NCI-H1436 treated with DMSO at 0.1 percent for 48 hours (cell line): Measurements from ENCODE around the gene CDH12.

Experiments
- DNase-seq: peaks from one replicate; lab custom pipeline; 2025; lab: John Stamatoyannopoulos, UW

The CDH12 gene

DNA sequence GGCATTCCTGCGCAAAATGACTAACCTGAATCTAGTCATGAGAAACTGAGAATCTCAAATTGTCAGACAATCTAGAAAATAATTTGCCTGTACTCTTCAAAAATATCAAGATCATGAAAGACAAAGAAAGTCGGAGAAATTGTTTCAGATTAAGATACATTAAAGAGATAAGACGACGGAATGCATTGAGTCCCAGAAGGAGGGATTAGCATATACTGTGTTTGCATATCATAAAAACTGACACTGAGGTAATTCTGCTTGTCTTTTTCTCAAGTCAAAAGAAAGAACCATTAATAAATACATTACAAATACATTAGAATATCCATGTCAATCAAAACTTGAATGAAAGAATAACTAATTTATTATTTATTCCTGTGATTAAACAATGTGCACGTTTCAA, 88.4 kb downstream of the CDH12 start:
- DNase-seq, result no peak

GRCh38 chr5:22757776-22758175, 95.4 kb downstream of the CDH12 start:
- no peak for DNase-seq

- no peak for DNase-seq
Observed at GRCh38 chr5:22754155-22754554, 99.0 kb downstream of the CDH12 start.

GRCh38 chr5:22751536-22751935, 101.6 kb downstream of the CDH12 start:
- DNase-seq, result no peak

DNA sequence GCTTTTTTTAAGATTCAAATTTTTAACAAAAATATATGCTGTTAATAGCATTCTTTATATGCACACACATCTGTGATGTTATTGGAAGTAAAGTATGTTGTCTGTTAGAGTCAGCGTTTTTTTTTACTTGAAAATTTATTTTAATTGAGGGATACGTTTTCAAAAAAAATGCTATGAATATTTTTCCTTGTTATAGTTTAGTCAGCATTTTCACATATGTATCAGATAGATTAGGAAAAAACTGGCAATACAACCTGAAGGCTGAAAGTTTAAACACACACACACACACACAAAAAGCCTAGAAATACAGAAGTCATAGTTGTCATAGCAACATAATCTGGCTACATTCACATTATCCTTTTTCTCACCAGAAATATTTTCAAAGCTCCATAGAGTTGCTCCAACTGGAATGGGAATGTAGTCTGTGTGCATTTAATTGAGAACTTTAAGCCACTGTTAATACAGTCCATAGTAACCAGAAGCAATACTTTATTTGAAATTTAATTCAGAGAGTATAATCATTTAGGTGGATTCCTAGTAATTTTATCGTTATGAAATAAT, 116.6 kb downstream of the CDH12 start:
- DNase-seq, result no peak

DNA sequence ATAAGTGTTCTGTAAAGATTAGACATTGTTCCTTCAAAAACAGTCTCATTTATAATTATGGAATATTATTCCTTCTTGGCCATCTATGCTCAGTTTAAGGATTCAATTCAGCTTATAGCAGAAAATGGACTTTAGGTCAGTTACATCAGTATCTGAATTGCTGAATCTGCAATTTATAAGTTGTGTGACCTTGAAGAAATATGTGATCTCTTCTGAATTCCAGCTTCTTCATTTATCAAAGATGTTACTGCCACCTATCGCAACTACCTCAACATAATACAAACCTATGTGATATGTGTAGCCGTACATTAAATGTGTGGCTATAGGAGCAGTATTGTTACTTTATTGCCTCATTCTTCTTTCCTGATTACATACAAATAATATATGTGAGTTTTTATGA, 118.2 kb downstream of the CDH12 start:
- no peak for DNase-seq

DNA sequence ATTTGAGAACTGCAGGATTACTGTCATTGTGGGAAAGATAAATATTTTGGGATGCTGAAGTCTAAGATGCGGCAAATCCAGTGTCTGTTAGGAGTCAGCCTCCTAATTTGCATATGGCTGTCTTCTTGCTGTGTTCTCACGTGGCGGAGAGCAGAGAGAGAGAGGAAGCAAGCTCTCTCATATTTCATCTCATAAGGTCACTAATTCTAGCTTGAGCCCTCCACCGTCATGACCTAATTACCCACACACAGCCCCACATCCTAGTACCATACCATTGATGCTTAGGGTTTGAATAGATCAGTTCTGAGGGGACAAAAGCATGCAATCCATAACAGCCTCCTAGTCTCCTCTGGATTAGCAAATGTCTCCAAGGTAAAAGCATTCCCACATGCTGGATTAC, 124.5 kb downstream of the CDH12 start:
- DNase-seq, result no peak

- no peak for DNase-seq
Observed at GRCh38 chr5:22722491-22722890, 130.7 kb downstream of the CDH12 start.

GRCh38 chr5:22722056-22722455, 131.1 kb downstream of the CDH12 start:
- no peak for DNase-seq

DNA sequence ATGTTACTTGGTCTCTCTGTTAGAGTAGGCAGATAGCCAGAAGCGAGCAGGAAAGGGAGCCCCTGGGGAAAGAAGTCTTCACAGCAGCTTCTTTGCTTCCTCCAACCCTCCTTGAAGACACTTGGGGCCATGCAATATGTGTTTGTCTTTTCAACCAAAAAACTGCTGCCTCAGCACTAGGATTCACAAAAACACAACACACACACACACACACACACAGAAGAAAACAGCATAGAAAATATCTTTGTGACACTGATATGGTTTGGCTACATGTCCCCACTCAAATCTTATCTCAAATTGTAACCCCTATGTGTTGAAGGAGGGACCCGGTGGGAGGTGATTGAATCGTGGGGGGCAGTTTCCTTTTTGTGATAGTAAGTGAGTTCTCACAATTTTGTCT, 133.3 kb downstream of the CDH12 start:
- no peak for DNase-seq

- no peak for DNase-seq
Observed at GRCh38 chr5:22710660-22711059, 142.5 kb downstream of the CDH12 start.

DNA sequence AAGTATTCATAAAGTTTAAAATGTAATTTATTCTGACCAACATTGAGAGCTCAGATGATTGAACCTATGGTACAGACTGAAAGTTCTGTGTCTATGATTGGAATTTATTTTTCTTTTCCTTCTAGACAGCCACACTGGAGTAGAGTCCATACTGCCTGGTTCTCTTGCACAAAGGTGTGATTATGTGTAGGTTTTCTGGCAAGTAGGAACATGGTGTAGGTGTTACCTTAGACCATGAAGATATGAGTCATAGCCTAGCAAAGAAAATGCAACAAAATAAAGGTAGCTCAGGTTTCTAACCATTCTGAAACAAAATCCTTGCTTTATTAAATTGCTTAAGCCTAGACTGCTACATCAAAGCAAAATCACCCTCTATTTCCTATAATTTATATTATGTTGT, 143.4 kb downstream of the CDH12 start:
- no peak for DNase-seq

GRCh38 chr5:22708770-22709328, 144.3 kb downstream of the CDH12 start:
- DNase-seq, result no peak

DNA sequence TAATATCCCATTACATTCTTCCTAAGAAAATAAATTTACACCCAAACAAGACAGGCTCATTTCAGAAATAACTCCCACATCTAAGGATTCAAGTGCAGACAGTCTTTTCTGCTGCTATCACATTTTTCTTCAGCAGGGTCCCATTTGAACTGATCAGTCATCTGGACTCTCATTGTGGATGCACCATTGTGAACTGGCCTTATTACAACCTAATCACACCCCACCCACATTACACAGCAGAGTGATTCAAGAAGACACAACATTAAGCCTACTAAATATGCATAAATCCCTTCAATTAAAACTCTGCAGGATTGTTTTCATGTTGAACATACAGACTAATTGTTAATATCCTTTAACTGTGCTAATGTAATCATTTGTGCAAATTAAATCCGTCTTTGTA, 146.2 kb downstream of the CDH12 start:
- DNase-seq, result no peak

- DNase-seq, result no peak
Observed at GRCh38 chr5:22699319-22699718, 153.8 kb downstream of the CDH12 start.

GRCh38 chr5:22693121-22693520, 160.0 kb downstream of the CDH12 start:
- DNase-seq, result no peak

- no peak for DNase-seq
Observed at GRCh38 chr5:22683050-22683449, 170.1 kb downstream of the CDH12 start.

DNA sequence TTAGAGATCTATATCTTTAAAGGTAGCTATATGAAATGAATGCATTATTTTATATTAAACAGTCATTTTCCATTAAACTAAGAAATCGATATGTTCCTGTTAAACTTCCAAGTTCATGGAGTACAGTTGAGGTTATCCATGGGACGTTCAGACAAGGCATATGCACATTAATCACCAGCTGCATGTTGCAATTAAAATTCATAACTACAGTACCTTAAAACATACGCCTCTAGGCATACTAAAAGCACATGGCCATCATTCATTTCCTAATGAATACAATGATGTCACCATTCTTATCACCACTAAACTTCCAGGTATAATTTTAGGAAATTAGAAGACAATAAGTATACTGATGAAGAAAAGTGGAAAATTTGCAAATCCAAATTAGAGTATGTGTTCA, 174.3 kb downstream of the CDH12 start:
- no peak for DNase-seq

DNA sequence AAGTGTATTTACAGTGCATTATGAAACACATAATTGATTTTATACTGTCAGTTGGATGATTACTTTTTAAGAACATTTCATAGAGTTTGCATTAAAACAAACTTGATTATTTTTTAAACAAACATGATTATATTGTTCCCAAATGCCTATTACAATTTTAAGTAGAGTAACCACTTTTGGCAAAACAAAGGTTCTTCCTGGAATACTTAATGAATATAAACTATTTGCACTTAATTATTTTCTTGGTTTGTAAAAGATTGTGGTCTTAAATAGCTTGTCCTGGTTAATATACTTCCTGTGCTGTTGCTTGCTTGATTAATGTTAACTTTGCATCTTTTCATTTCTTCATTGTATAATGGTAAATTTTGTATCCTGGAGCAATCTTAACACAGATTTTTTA, 180.0 kb downstream of the CDH12 start:
- DNase-seq, result no peak

DNA sequence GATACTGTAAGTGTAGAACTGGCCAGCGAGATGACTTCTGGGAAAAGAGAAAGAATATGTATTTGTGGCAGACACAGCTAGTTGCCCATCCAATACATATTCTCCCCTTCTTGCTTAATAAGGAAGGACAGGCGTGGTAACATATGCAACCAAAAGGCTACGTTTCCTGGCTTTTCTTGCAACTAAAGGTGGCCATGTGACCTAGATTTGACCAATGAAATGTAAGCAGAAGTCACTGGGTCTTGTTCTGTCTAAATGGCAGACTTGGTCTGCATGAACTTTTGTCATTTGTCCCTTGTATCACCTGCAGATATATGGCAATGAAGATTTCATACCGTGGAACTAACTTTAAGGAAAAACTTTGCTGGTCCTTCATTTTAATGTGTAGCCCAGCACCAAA, 183.8 kb downstream of the CDH12 start:
- DNase-seq, result no peak

- no peak for DNase-seq
Observed at GRCh38 chr5:22665801-22666200, 187.3 kb downstream of the CDH12 start.

- DNase-seq, result no peak
Observed at GRCh38 chr5:22663134-22663533, 190.0 kb downstream of the CDH12 start.

DNA sequence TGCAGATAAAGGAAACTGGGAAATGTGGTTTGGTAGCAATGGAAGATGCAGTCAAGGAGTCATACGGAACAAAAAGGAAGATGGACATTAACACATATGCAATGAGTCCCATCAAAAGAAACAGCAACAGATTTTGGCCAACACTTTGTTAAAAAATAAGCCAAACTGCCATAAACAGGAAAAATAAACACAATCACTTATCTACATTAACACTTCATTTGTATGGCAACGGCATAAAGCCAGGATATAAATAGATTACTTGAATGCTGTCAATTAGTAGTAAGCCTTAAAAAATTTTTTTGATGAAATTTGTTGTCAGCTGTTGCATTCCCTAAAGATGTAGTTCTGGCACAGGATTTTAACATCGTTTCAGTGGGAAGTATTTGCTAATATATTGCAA, 190.8 kb downstream of the CDH12 start:
- no peak for DNase-seq

- no peak for DNase-seq
Observed at GRCh38 chr5:22651355-22651754, 201.8 kb downstream of the CDH12 start.

DNA sequence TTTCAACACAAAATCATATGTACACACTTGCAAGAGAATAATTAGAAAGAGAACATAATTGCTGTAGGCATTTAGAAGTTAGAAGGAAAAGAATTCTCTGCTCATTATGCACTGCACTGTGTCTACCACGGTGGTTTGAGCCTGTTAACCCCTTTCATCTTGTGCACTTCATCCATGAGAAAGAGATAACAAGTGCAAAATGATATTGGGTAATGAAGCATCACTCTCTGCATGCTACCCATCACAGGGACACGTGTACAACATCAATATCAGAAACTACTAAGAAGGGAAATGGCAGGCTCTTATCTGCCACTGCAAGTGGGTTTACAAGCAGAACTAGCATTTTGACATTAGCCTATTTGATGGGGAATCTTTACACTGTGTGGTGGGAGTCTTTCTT, 202.6 kb downstream of the CDH12 start:
- DNase-seq, result no peak
